Loucy (cell line): ENCODE data around the gene PDE8B.
A peak's percentile ranks its signal among the peaks of the same experiment; 100 is the strongest.

Experiments used
- H2AFZ ChIP-seq: fragments of 200-600 bp; sonication (generic); 2 replicates; pipeline ENCODE4 v1.6.0; 2016; ENCODE audit warnings: antibody characterized with exemption, mild to moderate bottlenecking, low read length, moderate library complexity
- H3F3A ChIP-seq: fragments of 200-600 bp; 2 replicates; pipeline ENCODE4 v1.6.0; 2016; ENCODE audit warnings: antibody characterized with exemption, low read depth, mild to moderate bottlenecking
- H3K27me3 ChIP-seq: fragments of 200-600 bp; sonication (generic); 2 replicates; pipeline ENCODE4 v1.6.1; 2014; ENCODE audit warnings: low read length, mild to moderate bottlenecking; ENCODE audit not compliant: insufficient read depth, poor library complexity, severe bottlenecking
- H3K36me3 ChIP-seq: fragments of 200-600 bp; sonication (generic); 2 replicates; pipeline ENCODE4 v1.6.1; 2016; ENCODE audit warnings: low read length; ENCODE audit not compliant: insufficient read depth
- H3K4me1 ChIP-seq: fragments of 200-600 bp; sonication (generic); 2 replicates; pipeline ENCODE4 v1.5.1; 2014; ENCODE audit warnings: low read length, mild to moderate bottlenecking; ENCODE audit not compliant: insufficient read depth, poor library complexity, severe bottlenecking
- H3K4me2 ChIP-seq: fragments of 200-600 bp; sonication (generic); 2 replicates; pipeline ENCODE4 v1.6.0; 2014; ENCODE audit warnings: antibody characterized with exemption, low read length, low read depth, mild to moderate bottlenecking; ENCODE audit not compliant: poor library complexity, severe bottlenecking
- H3K4me3 ChIP-seq: fragments of 200-600 bp; sonication (generic); 2 replicates; pipeline ENCODE4 v1.5.1; 2014; ENCODE audit warnings: low read length, mild to moderate bottlenecking, mixed read lengths; ENCODE audit not compliant: poor library complexity, severe bottlenecking
- H3K79me2 ChIP-seq: fragments of 200-600 bp; sonication (generic); 2 replicates; pipeline ENCODE4 v1.6.1; 2014; ENCODE audit warnings: low read length; ENCODE audit not compliant: insufficient read depth
- H3K9ac ChIP-seq: fragments of 200-600 bp; sonication (generic); 2 replicates; pipeline ENCODE4 v1.6.0; 2014; ENCODE audit warnings: mild to moderate bottlenecking, low read depth, low read length, moderate library complexity; ENCODE audit not compliant: poor library complexity, severe bottlenecking
- H3K9me2 ChIP-seq: fragments of 200-600 bp; sonication (generic); replicated peaks from 2 replicates; pipeline ENCODE4 v1.6.1; 2016; ENCODE audit warnings: low read depth, low read length, mixed read lengths
- H3K9me3 ChIP-seq: fragments of 200-600 bp; sonication (generic); 2 replicates; pipeline ENCODE4 v1.6.1; 2014; ENCODE audit warnings: mild to moderate bottlenecking, antibody characterized with exemption, low read length, low read depth; ENCODE audit not compliant: insufficient read depth
- H4K20me1 ChIP-seq: fragments of 200-600 bp; sonication (generic); 2 replicates; pipeline ENCODE4 v1.6.0; 2014; ENCODE audit warnings: antibody characterized with exemption, low read length, mild to moderate bottlenecking; ENCODE audit not compliant: insufficient read depth, poor library complexity, severe bottlenecking
- EZH2phosphoT487 ChIP-seq: fragments of 200-600 bp; IDR thresholded peaks from 2 replicates; pipeline ENCODE4 v1.6.1; 2018; ENCODE audit warnings: antibody characterized with exemption, mild to moderate bottlenecking, moderate library complexity, borderline replicate concordance
- TF ChIP-seq, protein P1 (sequence below): fragments of 200-600 bp; sonication (generic); conservative IDR thresholded peaks from 2 replicates; pipeline ENCODE4 v1.5.1; 2014; ENCODE audit warnings: mild to moderate bottlenecking, antibody characterized with exemption, low read length

The PDE8B gene

GRCh38 chr5:77437194-77437593 is 226.7 kb downstream of the PDE8B start:
- Histone ChIP-seq H3K4me1 (no peaks in the 10 kb centered on the region), H3K79me2 (no peaks in the 10 kb centered on the region), H2AFZ (no peak overlapping the region), H3K4me3 (no peak overlapping the region), H3K4me2 (no peak overlapping the region), H4K20me1 (no peaks in the 10 kb centered on the region), H3K9me2 (no peaks in the 10 kb centered on the region), H3K9me3 (no peaks in the 10 kb centered on the region), H3F3A (no peaks in the 10 kb centered on the region), H3K36me3 (peaks cover 28% of the 10 kb centered on the region; the same call in 1 of the 2 replicates), H3K27me3 (no peaks in the 10 kb centered on the region), H3K9ac (no peak overlapping the region)
- TF ChIP-seq, protein P1, sequence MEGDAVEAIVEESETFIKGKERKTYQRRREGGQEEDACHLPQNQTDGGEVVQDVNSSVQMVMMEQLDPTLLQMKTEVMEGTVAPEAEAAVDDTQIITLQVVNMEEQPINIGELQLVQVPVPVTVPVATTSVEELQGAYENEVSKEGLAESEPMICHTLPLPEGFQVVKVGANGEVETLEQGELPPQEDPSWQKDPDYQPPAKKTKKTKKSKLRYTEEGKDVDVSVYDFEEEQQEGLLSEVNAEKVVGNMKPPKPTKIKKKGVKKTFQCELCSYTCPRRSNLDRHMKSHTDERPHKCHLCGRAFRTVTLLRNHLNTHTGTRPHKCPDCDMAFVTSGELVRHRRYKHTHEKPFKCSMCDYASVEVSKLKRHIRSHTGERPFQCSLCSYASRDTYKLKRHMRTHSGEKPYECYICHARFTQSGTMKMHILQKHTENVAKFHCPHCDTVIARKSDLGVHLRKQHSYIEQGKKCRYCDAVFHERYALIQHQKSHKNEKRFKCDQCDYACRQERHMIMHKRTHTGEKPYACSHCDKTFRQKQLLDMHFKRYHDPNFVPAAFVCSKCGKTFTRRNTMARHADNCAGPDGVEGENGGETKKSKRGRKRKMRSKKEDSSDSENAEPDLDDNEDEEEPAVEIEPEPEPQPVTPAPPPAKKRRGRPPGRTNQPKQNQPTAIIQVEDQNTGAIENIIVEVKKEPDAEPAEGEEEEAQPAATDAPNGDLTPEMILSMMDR: peak; percentile 60
- no peak for TF ChIP-seq EZH2phosphoT487

GRCh38 chr5:77438071-77438470 is 227.6 kb downstream of the PDE8B start:
- no peaks in the 10 kb centered on the region for H3F3A ChIP-seq
- H3K79me2 ChIP-seq: no peaks in the 10 kb centered on the region
- H3K9me3 ChIP-seq: no peaks in the 10 kb centered on the region
- peaks cover 21% of the 10 kb centered on the region; the same call in 1 of the 2 replicates for H3K36me3 ChIP-seq
- no peak overlapping the region for H3K9ac ChIP-seq
- H3K4me2 ChIP-seq: no peak overlapping the region
- no peaks in the 10 kb centered on the region for H3K9me2 ChIP-seq
- H3K27me3 ChIP-seq: no peaks in the 10 kb centered on the region
- no peak overlapping the region for H3K4me3 ChIP-seq
- no peak overlapping the region for H2AFZ ChIP-seq
- no peaks in the 10 kb centered on the region for H4K20me1 ChIP-seq
- TF ChIP-seq EZH2phosphoT487: no peak
- TF ChIP-seq, protein P1: no peak
- H3K4me1 ChIP-seq: no peaks in the 10 kb centered on the region

- H4K20me1 ChIP-seq: no peaks in the 10 kb centered on the region
- no peak overlapping the region for H3K4me3 ChIP-seq
- no peak overlapping the region for H3K9ac ChIP-seq
- H3K4me1 ChIP-seq: no peaks in the 10 kb centered on the region
- no peak for TF ChIP-seq EZH2phosphoT487
- TF ChIP-seq, protein P1: no peak
- H3K4me2 ChIP-seq: no peak overlapping the region
- H2AFZ ChIP-seq: no peak overlapping the region
- no peaks in the 10 kb centered on the region for H3F3A ChIP-seq
- H3K79me2 ChIP-seq: no peaks in the 10 kb centered on the region
- peaks cover 24% of the 10 kb centered on the region; the same call in 1 of the 2 replicates for H3K36me3 ChIP-seq
- no peaks in the 10 kb centered on the region for H3K27me3 ChIP-seq
- H3K9me2 ChIP-seq: no peaks in the 10 kb centered on the region
- H3K9me3 ChIP-seq: no peaks in the 10 kb centered on the region
These were observed 233.2 kb downstream of the PDE8B start for GRCh38 chr5:77443670-77444069.
